Gastroesophageal sphincter (tissue), 4 donors: ENCODE results near the gene TLE3. TPM values are rescaled to one million over a fixed set of nuclear protein-coding genes. Genes with fewer than 3 reads are reported as not detected.

Experiments used
- ATAC-seq: fragments of 150-250 bp; one replicate; pipeline ENCODE4 v1.9.1; 2016; ENCODE audit warnings: mild to moderate bottlenecking, moderate library complexity
- H3K27ac ChIP-seq, 4 donors: fragments of 200-600 bp; sonication (generic) in 3 of 4; 1 replicate in 3 of 4; 2 replicates in 1 of 4; pipeline ENCODE4 v1.5.1; 2016 to 2019
- H3K27me3 ChIP-seq: fragments of 200-600 bp; sonication (generic); one replicate; pipeline ENCODE4 v1.5.1; 2019
- H3K36me3 ChIP-seq, 2 donors: fragments of 200-600 bp; sonication (generic); one replicate each; pipeline ENCODE4 v1.5.1; 2019; ENCODE audit warnings: control low read depth in 1 of 2
- H3K4me1 ChIP-seq, 3 donors: fragments of 200-600 bp; sonication (generic); 1 replicate in 2 of 3; 2 replicates in 1 of 3; pipeline ENCODE4 v1.5.1; 2016 to 2019; ENCODE audit warnings: control low read depth in 2 of 3
- H3K4me3 ChIP-seq, 2 donors: fragments of 200-600 bp; sonication (generic); one replicate each; pipeline ENCODE4 v1.5.1; 2019; ENCODE audit warnings: mild to moderate bottlenecking in 1 of 2, moderate library complexity in 1 of 2
- H3K9me3 ChIP-seq, 3 donors: fragments of 200-600 bp; sonication (generic); one replicate each; pipeline ENCODE4 v1.5.1; 2017 to 2019; ENCODE audit warnings: control low read depth in 2 of 3
- EP300 ChIP-seq: sonication (generic); formaldehyde crosslinking; IDR thresholded peaks from one replicate; pipeline ENCODE4 v1.6.1; 2017; ENCODE audit warnings: antibody characterized with exemption, mild to moderate bottlenecking
- POLR2A ChIP-seq, 2 donors: fragments of 450-650 bp; IDR thresholded peaks; one replicate each; pipeline ENCODE4 v1.6.1; 2017; ENCODE audit warnings: antibody characterized with exemption in 2 of 2, mild to moderate bottlenecking in 2 of 2, moderate library complexity in 1 of 2
- POLR2AphosphoS5 ChIP-seq: sonication (generic); formaldehyde crosslinking; IDR thresholded peaks from one replicate; pipeline ENCODE4 v1.6.1; 2017; ENCODE audit warnings: antibody characterized with exemption
- WGBS, 2 donors: methylation state at CpG; one replicate each; pipeline ENCODE4 v1.1.5; 2018; ENCODE audit warnings: low coverage in 1 of 2; 5-methylcytosine and 5-hydroxymethylcytosine counted together
- total RNA-seq, 4 donors: library from RNA; depleted of rRNA; stranded (reverse); fragments of >200 nt; gene quantifications; one replicate each; pipeline ENCODE4 v1.1.0, GENCODE V29; 2016
- TF ChIP-seq, protein P1 (sequence below), 4 experiments: fragments of 200-600 bp in 2 of 4; fragments of 450-650 bp in 2 of 4; sonication (generic) in 1 of 4; IDR thresholded peaks; one replicate each; pipeline ENCODE4 v1.5.1; 2017 to 2019; ENCODE audit warnings: antibody characterized with exemption in 4 of 4, mild to moderate bottlenecking in 2 of 4, moderate library complexity in 2 of 4

TLE3 gene
- total RNA-seq, 4 donors from 2014 or later: 32.4 to 81.6 (median 62.6) TPM

GRCh38 chr15:70054884-70055387, 42.8 kb downstream of the TLE3 start:
- WGBS, 2 donors: 84 to 100% methylated on average over 3 of the region's 18 CpGs
- no peak for ATAC-seq
- Histone ChIP-seq H3K4me1 (peaks cover 0 to 4% (median 0%) of the 10 kb centered on the region in 3 donors), H3K9me3 (no peaks in the 10 kb centered on the region), H3K36me3 (peaks cover 0 to 100% of the 10 kb centered on the region in 2 donors), H3K4me3 (no peak overlapping the region), H3K27ac (no peak overlapping the region), H3K27me3 (no peaks in the 10 kb centered on the region)
- TF ChIP-seq, protein P1, sequence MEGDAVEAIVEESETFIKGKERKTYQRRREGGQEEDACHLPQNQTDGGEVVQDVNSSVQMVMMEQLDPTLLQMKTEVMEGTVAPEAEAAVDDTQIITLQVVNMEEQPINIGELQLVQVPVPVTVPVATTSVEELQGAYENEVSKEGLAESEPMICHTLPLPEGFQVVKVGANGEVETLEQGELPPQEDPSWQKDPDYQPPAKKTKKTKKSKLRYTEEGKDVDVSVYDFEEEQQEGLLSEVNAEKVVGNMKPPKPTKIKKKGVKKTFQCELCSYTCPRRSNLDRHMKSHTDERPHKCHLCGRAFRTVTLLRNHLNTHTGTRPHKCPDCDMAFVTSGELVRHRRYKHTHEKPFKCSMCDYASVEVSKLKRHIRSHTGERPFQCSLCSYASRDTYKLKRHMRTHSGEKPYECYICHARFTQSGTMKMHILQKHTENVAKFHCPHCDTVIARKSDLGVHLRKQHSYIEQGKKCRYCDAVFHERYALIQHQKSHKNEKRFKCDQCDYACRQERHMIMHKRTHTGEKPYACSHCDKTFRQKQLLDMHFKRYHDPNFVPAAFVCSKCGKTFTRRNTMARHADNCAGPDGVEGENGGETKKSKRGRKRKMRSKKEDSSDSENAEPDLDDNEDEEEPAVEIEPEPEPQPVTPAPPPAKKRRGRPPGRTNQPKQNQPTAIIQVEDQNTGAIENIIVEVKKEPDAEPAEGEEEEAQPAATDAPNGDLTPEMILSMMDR (IDR thresholded peaks at IDR 0.05): no peak
- no peak for TF ChIP-seq POLR2A (IDR thresholded peaks at IDR 0.05)

GRCh38 chr15:70054366-70054765, 43.4 kb downstream of the TLE3 start:
- WGBS, 2 donors: 100% methylated on average over 1 of the region's 19 CpGs; no CpG with 5 or more reads in 1 of the 2 donors
- H3K4me3 ChIP-seq: no peak overlapping the region
- H3K27me3 ChIP-seq: no peaks in the 10 kb centered on the region
- no peak overlapping the region for H3K27ac ChIP-seq
- H3K9me3 ChIP-seq: no peaks in the 10 kb centered on the region
- H3K36me3 ChIP-seq: peaks cover 0 to 100% of the 10 kb centered on the region in 2 donors
- TF ChIP-seq POLR2A (IDR thresholded peaks at IDR 0.05) (no peak), EP300 (no peak), POLR2AphosphoS5 (no peak)
- TF ChIP-seq, protein P1 (IDR thresholded peaks at IDR 0.05): no peak
- no peak for ATAC-seq
- H3K4me1 ChIP-seq: peaks cover 0 to 10% (median 0%) of the 10 kb centered on the region in 3 donors

- whole genome bisulfite sequencing, 2 donors: 75 to 93% methylated on average over 2 to 9 of the region's 11 CpGs
- TF ChIP-seq POLR2AphosphoS5: no peak
- no peak for TF ChIP-seq POLR2A (IDR thresholded peaks at IDR 0.05)
- TF ChIP-seq, protein P1 (IDR thresholded peaks at IDR 0.05): no peak
- no peak for TF ChIP-seq EP300
- Histone ChIP-seq H3K4me3 (no peak overlapping the region), H3K9me3 (no peaks in the 10 kb centered on the region), H3K27me3 (no peaks in the 10 kb centered on the region), H3K4me1 (peaks cover 0 to 16% (median 0%) of the 10 kb centered on the region in 3 donors), H3K27ac (no peak overlapping the region), H3K36me3 (peaks cover 0 to 99% of the 10 kb centered on the region in 2 donors)
- ATAC-seq: no peak
Measured at GRCh38 chr15:70053716-70054229, 43.9 kb downstream of the TLE3 start.

DNA sequence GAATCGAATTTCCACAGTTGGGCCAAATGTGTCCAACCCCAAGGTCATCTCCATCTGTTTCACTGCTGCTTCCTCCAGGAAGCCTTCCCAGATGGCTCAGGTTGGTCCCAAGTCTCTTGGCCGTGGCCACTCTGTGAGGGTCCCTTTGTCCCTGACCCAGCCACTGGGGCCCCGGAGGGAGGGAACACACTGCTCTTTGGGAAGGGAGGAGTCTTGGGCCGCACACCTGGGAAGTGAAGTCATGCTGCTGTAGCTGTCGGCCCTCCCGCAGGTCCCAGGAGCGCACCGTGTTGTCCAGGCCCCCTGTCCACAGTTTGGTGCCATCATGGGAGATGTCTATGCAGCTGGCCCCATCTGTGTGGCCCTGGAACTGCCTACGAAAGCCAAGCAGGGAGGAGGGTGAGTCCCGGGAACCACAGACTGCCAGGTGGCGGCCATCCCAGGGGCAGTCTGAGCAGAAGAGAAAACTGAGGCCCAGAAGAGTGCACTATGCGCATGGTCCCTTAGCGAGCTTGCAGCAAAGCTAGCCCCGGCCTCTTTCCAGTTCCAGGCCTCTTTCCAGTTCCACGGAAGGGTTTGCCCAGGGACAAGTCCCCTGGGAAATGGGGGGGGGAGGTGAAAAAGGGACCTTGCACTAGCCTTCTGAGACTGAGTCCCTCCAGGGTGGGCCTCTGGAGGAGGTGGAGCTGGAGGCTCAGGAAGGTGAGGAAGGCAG, 44.6 kb downstream of the TLE3 start:
- 57% methylated on average over 1 of the region's 15 CpGs; no CpG with 5 or more reads in 1 of the 2 donors for WGBS, 2 donors
- Histone ChIP-seq H3K27me3 (no peaks in the 10 kb centered on the region), H3K4me1 (peaks cover 0 to 22% (median 0%) of the 10 kb centered on the region in 3 donors), H3K9me3 (no peaks in the 10 kb centered on the region), H3K27ac (no peak overlapping the region), H3K4me3 (no peak overlapping the region), H3K36me3 (peaks cover 0 to 92% of the 10 kb centered on the region in 2 donors)
- TF ChIP-seq, protein P1 (IDR thresholded peaks at IDR 0.05): no peak
- no peak for TF ChIP-seq POLR2A (IDR thresholded peaks at IDR 0.05)
- TF ChIP-seq EP300: no peak
- TF ChIP-seq POLR2AphosphoS5: no peak
- no peak for ATAC-seq
